Activated CD4-positive, CD25-positive, alpha-beta regulatory T cell treated with anti-CD3 and anti-CD28 coated beads, Interleukin-2, amount 50 U/mL, for 72 hours (primary cell): ENCODE measurements around the gene UBXN6.

ENCODE experiments used
- DNase-seq: peaks from one replicate; pipeline ENCODE4 v3.0.0; 2021

The UBXN6 gene

GRCh38 chr19:4493104-4493928 lies 35.7 kb upstream of the UBXN6 start:
- DNase-seq, result no peak

- no peak for DNase-seq
Measured at GRCh38 chr19:4492337-4493103, 34.9 kb upstream of the UBXN6 start.

- DNase-seq, result no peak
Measured at GRCh38 chr19:4491446-4491845, 33.9 kb upstream of the UBXN6 start.

GRCh38 chr19:4488496-4488895 lies 30.9 kb upstream of the UBXN6 start:
- DNase-seq, result no peak

- DNase-seq, result no peak
Measured at GRCh38 chr19:4487572-4487971, 30.0 kb upstream of the UBXN6 start.

- no peak for DNase-seq
Measured at GRCh38 chr19:4483385-4483784, 25.8 kb upstream of the UBXN6 start.

- no peak for DNase-seq
Measured at GRCh38 chr19:4482721-4483364, 25.2 kb upstream of the UBXN6 start.

- no peak for DNase-seq
Measured at GRCh38 chr19:4477034-4477801, 19.6 kb upstream of the UBXN6 start.

GRCh38 chr19:4474514-4475022 lies 17.0 kb upstream of the UBXN6 start:
- DNase-seq, result no peak

GRCh38 chr19:4473763-4474513 lies 16.3 kb upstream of the UBXN6 start:
- DNase-seq, result no peak

GRCh38 chr19:4473011-4473762 lies 15.6 kb upstream of the UBXN6 start:
- DNase-seq, result no peak

- DNase-seq, result peak; percentile 96
Measured at GRCh38 chr19:4472174-4472974, 14.8 kb upstream of the UBXN6 start, which contains the start of gene HDGFL2. Gene HDGFL2, plus strand, starts transcription at chr19:4472297. Its CDS starts 54 bp downstream, at chr19:4472351.

GRCh38 chr19:4471403-4472173 lies 14.0 kb upstream of the UBXN6 start:
- peak; percentile 93 for DNase-seq

- no peak for DNase-seq
Measured at GRCh38 chr19:4467835-4468234, 10.2 kb upstream of the UBXN6 start.

- no peak for DNase-seq
Measured at GRCh38 chr19:4464815-4465581, 7.4 kb upstream of the UBXN6 start.

GRCh38 chr19:4456843-4457653 lies 546 bp downstream of the UBXN6 start:
- no peak for DNase-seq

GRCh38 chr19:4456476-4456842 lies 1.1 kb downstream of the UBXN6 start:
- DNase-seq, result no peak
